CD4-positive, alpha-beta T cell treated with Interleukin-17A for 4 hours (primary cell): ENCODE results near the gene HOXA7.

ENCODE experiments used
- DNase-seq: peaks from one replicate; pipeline ENCODE4 v3.0.0-alpha.2; 2020; ENCODE audit warnings: mixed read lengths

HOXA7 gene

DNA sequence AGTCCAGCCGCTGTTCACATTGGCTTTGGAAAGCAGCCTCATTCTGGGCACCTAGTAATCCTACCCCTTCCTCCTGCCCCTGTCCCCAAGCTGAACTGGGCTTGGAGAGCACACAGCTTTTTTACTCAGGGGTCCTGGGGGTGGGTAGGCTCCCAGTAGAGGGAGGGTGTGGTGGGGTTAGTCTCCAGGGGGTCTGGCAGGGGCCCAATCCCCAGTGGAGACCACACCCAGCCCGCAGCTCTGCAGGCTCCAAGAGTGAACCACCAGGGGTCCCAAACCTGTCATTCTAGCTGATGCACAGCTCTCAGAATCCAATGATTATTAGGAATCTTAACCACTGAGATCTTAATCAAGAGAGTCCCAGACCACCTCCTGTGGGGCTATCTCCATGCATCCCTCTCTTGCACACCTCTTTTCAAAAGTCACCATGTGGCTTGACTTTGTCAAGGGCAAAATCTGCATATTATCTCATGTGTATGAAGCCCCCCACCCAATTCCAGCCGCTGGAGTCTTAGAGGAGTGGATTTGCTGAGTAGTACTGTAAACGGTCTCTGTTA lies 25.9 kb upstream of the HOXA7 start:
- no peak for DNase-seq

GRCh38 chr7:27181795-27182275 lies 25.4 kb upstream of the HOXA7 start:
- no peak for DNase-seq

GRCh38 chr7:27180431-27181420 lies 24.3 kb upstream of the HOXA7 start:
- peak; percentile 1 for DNase-seq

- DNase-seq: peak; percentile 80
Measured at GRCh38 chr7:27179503-27180430, 23.3 kb upstream of the HOXA7 start.

GRCh38 chr7:27179030-27179429 lies 22.6 kb upstream of the HOXA7 start:
- DNase-seq: peak; percentile 1

GRCh38 chr7:27178366-27178765 lies 21.9 kb upstream of the HOXA7 start:
- DNase-seq: peak; percentile 0

- peak; percentile 2 for DNase-seq
Measured at GRCh38 chr7:27177795-27178320, 21.4 kb upstream of the HOXA7 start.

GRCh38 chr7:27176962-27177794 lies 20.7 kb upstream of the HOXA7 start:
- peak; percentile 1 for DNase-seq

DNA sequence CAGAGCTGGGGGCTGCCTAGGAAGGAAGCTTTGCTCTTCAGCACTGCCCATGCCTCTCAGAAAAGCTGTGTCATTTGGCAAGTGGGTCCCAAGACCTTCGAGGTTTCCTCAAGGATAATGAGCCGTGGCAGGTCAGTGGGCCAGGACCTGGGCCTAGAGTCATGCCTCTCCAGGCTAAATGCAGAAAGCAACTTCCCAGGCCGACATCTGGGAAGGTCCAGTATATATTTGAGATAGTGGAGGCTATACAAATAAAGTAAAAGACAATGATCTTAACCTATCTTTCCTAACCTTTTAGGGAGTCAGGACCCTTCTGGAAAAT lies 20.0 kb upstream of the HOXA7 start:
- DNase-seq: no peak

DNA sequence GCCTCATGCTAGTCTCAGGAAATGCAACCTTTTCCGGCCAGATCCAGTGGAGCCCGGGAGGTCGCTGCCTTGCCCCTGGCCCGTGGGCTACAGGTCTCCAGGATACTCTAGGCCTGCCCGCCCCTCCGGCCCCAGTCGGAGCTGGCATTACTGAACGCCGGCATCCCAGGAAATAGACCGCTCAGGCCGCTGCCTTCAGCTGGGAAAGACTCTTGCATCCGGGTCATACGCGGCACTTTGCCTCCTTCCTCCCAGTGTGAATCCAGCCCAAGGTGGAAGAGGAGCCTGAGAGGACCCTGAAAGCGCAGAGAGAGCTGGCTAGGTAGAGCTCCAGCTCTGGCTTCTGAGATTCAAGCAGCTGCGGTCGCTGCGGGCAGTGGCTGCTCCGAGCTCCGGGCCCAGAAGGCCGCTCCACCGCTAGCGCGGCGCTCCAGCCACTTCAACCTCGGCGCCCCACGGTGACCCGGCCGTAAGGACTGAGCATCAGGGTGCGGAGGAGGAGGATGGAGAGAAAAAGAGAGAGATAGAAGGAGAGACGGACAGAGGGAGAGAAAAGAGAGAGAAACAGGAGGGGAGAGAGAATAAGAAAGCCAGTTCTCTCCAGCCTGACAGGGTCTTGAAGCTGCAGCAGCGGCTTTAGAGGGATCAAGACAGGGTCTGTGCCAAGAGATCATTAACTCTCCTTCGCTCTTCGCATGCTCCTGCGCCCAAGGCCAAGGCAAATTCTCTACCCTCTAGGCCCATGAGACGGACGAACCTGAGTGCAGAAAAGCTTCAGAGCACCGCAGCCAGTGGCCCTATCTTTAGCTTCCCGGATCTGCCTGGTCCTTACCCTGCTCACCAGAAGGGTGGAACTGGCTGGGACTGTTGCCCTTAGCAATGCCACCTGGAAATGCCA lies 19.4 kb upstream of the HOXA7 start:
- no peak for DNase-seq

DNA sequence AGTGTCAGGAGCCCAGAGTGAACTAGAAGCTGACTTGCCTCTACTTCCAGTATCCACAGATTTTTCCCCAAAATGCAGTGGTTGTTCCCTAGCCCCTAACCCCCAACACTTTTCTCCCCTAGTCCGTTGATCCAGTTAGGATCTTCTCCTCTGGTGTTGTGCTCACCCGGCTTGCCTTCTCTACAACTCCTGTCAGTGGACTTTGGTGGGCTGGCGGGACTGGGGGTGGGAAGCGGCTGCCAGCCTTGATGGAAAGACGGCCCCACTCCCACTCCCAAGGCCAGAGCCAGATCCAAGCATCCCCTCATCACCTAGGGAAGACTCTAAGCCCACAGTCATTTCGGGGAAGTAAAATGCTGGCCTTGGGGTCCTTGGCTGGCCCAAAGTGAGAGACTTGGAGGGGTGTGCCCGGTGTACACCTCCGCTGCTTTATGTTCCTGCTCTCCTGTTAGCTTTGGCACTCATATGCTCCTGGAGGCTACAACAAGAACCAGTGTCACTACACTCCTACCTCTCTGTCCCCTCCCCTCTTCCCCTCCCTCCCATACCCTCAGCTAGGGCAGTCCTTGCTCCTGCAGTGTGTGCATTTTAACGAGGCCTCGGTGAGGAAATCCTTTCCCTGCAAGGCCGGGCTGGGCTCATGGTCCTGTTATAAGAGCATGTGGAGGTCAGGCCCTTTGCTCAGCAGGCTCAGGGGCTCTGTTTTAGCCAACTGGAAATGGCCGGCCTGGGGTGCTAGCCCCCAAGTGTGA lies 18.6 kb upstream of the HOXA7 start:
- DNase-seq: no peak

DNA sequence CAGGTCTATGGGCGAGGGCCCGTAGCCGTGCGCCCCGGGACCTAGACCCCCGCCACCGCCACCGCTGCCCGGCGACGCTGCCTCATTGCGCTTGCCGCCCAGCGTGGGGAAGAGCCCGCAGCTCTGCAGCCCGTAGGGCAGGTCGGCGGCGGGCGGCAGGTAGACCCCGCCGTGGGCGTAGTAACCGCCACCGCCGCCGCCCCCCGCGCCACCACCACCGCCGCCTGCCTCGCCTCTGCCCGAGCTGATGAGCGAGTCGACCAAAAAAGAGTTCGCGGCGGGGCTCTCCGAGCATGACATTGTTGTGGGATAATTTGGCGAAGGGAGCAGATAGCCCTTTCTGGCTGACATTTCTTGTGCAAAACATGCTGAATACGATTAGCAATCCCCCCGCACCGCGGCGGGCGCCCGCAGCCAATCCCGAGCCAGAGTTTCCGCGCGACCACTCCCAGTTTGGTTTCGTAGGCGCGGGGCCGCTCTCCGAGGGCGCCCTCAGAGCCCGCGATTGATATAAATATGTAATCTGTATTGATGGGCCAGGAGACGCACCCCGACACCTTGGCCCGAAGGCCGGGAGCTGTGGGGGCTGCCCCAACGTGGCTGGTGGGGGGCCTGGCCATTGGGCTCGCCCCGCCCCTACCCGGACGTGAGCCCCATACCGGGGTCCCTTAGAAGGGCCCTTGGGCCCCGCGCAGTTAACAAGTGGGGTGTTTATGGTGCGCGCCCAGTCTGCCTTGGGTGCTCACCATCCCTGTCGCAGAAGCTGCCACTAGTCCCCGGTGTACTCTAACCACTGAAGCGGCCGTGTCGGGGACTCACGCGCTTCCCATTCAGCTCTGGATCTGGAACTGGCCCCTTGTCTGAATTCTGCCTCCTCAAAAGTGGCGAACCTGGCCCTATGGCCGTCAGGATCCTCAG lies 17.7 kb upstream of the HOXA7 start, which contains the start of gene HOXA10:
Gene HOXA10, minus strand, starts transcription at position 365 of the 918 bp plus-strand sequence. Its CDS starts 14 bp downstream, at position 351.
- no peak for DNase-seq

- peak; percentile 50 for DNase-seq
Measured at GRCh38 chr7:27173511-27173955, 17.1 kb upstream of the HOXA7 start.

DNA sequence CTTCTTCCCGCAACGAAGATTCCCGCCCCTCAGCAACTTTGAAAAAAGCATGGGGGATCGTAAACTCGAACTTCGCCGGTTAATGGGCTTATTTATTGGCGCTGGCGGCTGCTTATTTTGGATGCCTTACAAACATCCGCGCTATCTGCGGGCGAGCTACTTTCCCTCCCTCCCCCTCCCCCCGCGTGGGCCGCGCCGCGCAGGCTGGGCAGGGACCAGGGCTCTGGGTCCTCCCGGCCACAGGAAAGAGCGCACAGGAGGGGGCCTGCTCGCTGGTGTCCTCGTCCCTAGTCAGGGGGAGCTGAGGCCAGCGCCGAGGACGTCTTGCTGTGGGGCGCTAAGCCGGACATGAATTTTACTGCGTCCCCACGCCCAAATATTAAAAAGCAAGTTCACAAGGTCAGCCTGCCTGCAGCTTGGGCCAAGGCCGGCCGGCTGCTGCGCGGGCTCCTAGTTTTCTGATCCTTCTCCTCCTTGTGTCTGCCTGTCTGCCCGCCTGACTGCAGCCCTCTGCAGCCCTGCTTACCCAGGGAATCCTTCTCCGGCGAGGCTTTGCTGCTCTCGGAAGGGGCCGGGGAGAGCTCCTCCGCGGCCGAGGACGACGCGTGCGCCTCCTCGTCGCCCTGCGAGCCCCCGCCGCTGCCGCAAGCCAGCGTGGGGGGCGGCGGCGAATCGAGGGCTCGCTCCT lies 16.5 kb upstream of the HOXA7 start:
- peak; percentile 20 for DNase-seq

DNA sequence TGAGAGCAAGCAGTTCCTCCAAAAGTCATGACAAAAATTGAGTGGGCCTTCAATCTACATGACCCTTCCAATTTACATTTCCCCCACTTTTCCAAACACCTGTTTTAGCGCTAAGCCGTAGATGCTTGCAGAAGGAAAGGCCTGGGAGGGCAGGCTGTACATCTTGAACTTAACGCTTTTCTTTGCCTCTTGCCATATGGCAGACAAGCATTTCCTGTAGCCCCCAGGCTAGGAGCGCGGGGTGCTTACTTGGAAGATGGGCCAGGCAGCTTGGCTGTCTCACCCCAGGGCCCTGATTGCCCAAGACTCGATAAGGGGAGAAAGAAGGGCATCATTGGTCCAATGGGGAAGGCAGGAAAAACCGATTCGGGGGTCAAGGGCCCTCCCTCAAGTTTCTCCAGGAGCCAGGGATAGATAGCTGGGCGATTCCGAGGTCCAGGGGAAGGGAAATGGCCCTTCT lies 15.9 kb upstream of the HOXA7 start:
- DNase-seq: peak; percentile 4

DNA sequence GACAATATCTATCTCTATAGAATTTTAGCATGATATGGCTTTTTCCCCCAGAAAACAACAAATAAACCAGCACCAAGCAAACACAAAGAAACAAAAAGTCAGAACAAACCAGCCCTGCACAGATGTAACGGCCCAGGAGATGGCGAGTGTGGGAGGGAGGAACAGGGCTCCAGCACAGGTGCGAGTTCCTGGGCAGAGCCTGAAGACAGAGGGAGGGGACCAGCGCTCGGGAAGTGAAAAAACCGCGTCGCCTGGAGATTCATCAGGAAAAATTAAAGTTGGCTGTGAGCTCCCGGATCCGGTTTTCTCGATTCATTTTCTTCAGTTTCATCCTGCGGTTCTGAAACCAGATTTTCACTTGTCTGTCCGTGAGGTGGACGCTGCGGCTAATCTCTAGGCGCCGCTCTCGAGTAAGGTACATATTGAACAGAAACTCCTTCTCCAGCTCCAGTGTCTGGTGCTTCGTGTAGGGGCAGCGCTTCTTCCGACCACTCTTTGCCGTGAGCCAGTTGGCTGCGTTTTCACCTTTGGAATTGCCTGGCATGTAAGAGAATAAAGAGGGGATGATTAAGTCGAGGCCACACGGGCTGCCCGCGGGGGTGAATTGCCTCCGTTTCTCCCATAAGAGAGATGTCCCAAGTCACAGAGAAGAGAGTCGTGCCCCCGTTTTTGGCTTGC lies 15.3 kb upstream of the HOXA7 start:
- peak; percentile 16 for DNase-seq

DNA sequence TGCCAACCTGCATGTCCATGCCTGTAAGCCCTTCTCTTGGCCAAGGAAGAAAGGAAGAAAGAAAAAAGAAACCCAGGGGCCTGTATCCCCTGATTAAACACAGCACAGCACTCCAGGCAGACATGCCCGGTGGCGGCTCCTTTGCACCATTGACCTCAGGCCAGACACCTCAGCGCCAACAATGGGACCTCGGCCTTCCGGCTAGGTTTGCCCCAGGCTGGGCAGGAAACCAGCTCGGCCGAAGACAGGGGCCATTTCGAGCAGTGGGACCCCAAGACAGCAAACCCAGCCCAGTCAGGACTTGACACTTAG lies 14.8 kb upstream of the HOXA7 start:
- DNase-seq: peak; percentile 3
